ENCODE measurements around the gene IFITM1. TPM values are rescaled to one million over a fixed set of nuclear protein-coding genes. Genes with fewer than 3 reads are reported as not detected.

The IFITM1 gene
- total and polyA plus RNA-seq, 2 donors (not counting 1 experiment from before 2014, with no cell fraction given) = 21.1 to 93.0 TPM

DNA sequence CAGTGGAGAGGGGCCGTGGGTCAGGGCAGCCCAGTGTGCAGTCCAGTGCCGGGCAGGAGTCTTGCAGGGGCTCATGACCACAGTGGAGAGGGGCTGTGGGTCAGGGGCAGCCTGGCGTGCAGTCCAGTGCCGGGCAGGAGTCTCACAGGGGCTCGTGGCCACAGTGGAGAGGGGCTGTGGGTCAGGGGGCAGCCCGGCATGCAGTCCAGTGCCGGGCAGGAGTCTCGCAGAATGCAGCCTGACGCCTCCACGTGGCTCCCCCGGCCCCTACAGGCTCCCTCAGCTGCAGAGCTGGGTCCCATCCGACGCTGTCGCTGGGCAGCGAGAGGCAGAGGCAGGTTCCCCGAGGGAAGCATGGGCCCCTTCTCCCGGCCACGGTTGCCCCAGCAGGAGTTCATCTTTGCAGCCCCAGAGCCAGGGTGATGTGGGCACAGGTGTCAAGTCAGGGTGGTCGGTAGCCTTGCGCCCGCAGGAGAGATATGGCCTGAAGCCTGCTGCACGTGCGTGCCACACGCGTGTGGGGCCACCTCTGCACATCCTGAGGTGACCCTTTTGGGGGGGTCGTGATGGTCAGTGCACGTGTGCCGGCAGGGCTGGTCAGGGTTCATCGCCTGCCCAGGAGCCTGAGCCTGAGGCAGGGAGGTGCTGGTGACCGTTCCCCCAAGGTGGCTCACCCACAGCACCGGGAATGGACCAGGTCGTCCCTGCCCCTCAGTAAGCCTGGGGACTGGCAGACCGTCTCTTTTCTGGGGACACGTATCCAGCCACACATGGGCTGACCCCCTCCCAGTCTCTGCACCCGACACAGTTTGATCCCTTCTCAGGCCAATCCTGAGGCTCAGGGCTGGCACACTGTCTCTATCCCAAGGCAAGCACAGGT lies 17.4 kb upstream of the IFITM1 start:
- no peaks in the 10 kb centered on the region for H3K36me3 ChIP-seq (ENCODE audit: control insufficient read depth, insufficient read depth, low read length)
- no peaks in the 10 kb centered on the region for H4K20me1 ChIP-seq (ENCODE audit: control insufficient read depth, extremely low read depth, insufficient read depth, low read length)
- DNase-seq (ENCODE audit: low read depth in 2 of 2) = no peak
- peaks cover 8% of the 10 kb centered on the region for H3K27me3 ChIP-seq (ENCODE audit: control insufficient read depth, insufficient read depth, low read length)
- no peak overlapping the region for H2AFZ ChIP-seq (ENCODE audit: low read length)
- H3K4me2 ChIP-seq (ENCODE audit: extremely low read depth, insufficient read depth, low read length) = no peak overlapping the region
- H3K79me2 ChIP-seq (ENCODE audit: control insufficient read depth, insufficient read depth, low read length) = no peaks in the 10 kb centered on the region
- no peak for TF ChIP-seq EZH2 (IDR thresholded peaks at IDR 0.05; ENCODE audit: low read length, missing control alignments)
- TF ChIP-seq, protein P1, sequence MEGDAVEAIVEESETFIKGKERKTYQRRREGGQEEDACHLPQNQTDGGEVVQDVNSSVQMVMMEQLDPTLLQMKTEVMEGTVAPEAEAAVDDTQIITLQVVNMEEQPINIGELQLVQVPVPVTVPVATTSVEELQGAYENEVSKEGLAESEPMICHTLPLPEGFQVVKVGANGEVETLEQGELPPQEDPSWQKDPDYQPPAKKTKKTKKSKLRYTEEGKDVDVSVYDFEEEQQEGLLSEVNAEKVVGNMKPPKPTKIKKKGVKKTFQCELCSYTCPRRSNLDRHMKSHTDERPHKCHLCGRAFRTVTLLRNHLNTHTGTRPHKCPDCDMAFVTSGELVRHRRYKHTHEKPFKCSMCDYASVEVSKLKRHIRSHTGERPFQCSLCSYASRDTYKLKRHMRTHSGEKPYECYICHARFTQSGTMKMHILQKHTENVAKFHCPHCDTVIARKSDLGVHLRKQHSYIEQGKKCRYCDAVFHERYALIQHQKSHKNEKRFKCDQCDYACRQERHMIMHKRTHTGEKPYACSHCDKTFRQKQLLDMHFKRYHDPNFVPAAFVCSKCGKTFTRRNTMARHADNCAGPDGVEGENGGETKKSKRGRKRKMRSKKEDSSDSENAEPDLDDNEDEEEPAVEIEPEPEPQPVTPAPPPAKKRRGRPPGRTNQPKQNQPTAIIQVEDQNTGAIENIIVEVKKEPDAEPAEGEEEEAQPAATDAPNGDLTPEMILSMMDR (conservative IDR thresholded peaks at IDR 0.05 in 1 of 2, IDR thresholded peaks at IDR 0.05 in 1 of 2; ENCODE audit: low read depth in 1 of 2, low read length in 2 of 2) = no peak
- no peak overlapping the region for H3K27ac ChIP-seq (ENCODE audit: insufficient read depth, low read length)
- H3K9ac ChIP-seq (ENCODE audit: insufficient read depth, low read length) = no peak overlapping the region
- peaks cover 3% of the 10 kb centered on the region for H3K4me1 ChIP-seq (ENCODE audit: control insufficient read depth, extremely low read depth, insufficient read depth, low read length)
- H3K4me3 ChIP-seq (replicated peaks in 1 of 4; ENCODE audit: control extremely low read depth in 1 of 4, insufficient read depth in 1 of 4, low read depth in 3 of 4, low read length in 4 of 4) = no peak overlapping the region
- no peaks in the 10 kb centered on the region for H3K9me3 ChIP-seq (ENCODE audit: control insufficient read depth, insufficient read depth, low read depth, low read length)

DNA sequence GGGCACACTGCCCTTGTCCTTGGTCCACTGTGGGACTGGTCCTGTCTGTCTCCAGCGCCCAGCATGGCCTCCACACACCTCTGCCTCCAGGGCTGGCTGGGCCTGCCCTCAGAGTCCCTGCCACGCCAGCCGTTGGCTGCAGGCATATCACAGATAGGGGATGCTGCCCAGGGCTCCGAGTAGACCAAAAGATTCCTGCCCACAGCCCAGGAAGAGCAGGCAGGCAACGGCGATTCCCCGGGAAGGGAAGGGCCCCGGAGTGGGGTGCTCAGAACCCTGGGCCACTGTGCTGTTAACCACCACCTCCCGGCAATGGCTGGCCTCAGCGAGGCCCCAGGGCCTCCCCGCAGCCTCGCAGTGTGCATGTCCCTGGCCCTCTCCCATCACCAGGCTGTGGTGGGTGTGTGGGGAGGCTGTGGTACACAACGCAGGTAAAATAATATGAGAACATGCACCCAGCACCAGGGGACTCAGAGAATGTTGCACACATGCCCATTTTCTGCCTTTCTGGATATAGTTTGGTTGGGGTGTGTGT lies 16.7 kb upstream of the IFITM1 start:
- Histone ChIP-seq H3K4me3 (replicated peaks in 1 of 4; ENCODE audit: control extremely low read depth in 1 of 4, insufficient read depth in 1 of 4, low read depth in 3 of 4, low read length in 4 of 4) (no peak overlapping the region), H2AFZ (ENCODE audit: low read length) (no peak overlapping the region), H3K9ac (ENCODE audit: insufficient read depth, low read length) (no peak overlapping the region), H3K9me3 (ENCODE audit: control insufficient read depth, insufficient read depth, low read depth, low read length) (no peaks in the 10 kb centered on the region), H4K20me1 (ENCODE audit: control insufficient read depth, extremely low read depth, insufficient read depth, low read length) (no peaks in the 10 kb centered on the region), H3K4me2 (ENCODE audit: extremely low read depth, insufficient read depth, low read length) (no peak overlapping the region), H3K4me1 (ENCODE audit: control insufficient read depth, extremely low read depth, insufficient read depth, low read length) (peaks cover 3% of the 10 kb centered on the region), H3K79me2 (ENCODE audit: control insufficient read depth, insufficient read depth, low read length) (no peaks in the 10 kb centered on the region), H3K27me3 (ENCODE audit: control insufficient read depth, insufficient read depth, low read length) (peaks cover 8% of the 10 kb centered on the region), H3K36me3 (ENCODE audit: control insufficient read depth, insufficient read depth, low read length) (no peaks in the 10 kb centered on the region), H3K27ac (ENCODE audit: insufficient read depth, low read length) (no peak overlapping the region)
- no peak for TF ChIP-seq EZH2 (IDR thresholded peaks at IDR 0.05; ENCODE audit: low read length, missing control alignments)
- TF ChIP-seq, protein P1 (conservative IDR thresholded peaks at IDR 0.05 in 1 of 2, IDR thresholded peaks at IDR 0.05 in 1 of 2; ENCODE audit: low read depth in 1 of 2, low read length in 2 of 2) = no peak
- no peak for DNase-seq (ENCODE audit: low read depth in 2 of 2)

DNA sequence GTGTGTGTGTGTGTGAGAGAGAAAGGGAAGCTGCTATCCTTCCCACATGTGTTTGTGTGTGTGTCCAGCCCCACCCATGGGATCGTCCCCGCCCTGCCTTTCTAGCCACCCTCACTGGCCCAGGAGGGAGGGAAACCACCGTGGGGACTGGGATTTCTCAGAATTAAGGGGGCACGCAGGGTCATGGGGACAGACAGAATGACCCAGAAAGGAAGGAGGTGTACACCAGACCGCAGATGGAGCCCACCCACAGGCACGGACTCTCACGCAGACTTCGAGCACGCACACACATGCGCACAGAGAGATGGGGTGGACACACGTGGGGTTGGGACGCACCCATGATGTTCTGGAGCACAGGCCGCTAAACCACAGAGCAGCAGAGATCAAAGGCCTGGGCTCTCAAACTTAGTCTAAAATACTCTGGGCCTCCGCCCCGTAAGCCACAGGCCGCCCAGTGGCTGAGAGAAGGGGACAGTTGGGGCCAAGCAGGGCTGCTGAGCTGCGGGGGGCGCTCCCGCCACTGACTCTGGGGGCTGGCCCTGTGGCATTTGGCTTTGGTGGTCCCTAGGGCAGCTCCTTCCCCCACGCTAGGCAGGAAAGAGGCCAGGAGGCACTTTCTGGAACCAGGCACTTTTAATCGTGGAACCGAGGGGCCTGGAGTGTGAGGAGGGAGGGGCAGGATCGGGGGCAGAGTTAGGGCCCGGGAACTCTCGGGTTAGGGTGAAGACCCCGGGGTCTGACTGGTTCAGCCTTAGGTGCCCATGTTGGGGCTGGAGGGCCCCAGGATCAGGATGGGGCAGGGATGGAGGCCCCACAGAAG lies 16.0 kb upstream of the IFITM1 start:
- H3K9me3 ChIP-seq (ENCODE audit: control insufficient read depth, insufficient read depth, low read depth, low read length) = no peaks in the 10 kb centered on the region
- DNase-seq (ENCODE audit: low read depth in 2 of 2) = no peak
- H3K4me1 ChIP-seq (ENCODE audit: control insufficient read depth, extremely low read depth, insufficient read depth, low read length) = peaks cover 3% of the 10 kb centered on the region
- H3K4me2 ChIP-seq (ENCODE audit: extremely low read depth, insufficient read depth, low read length) = no peak overlapping the region
- peaks cover 8% of the 10 kb centered on the region for H3K27me3 ChIP-seq (ENCODE audit: control insufficient read depth, insufficient read depth, low read length)
- no peaks in the 10 kb centered on the region for H4K20me1 ChIP-seq (ENCODE audit: control insufficient read depth, extremely low read depth, insufficient read depth, low read length)
- H3K27ac ChIP-seq (ENCODE audit: insufficient read depth, low read length) = no peak overlapping the region
- no peak overlapping the region for H3K4me3 ChIP-seq (replicated peaks in 1 of 4; ENCODE audit: control extremely low read depth in 1 of 4, insufficient read depth in 1 of 4, low read depth in 3 of 4, low read length in 4 of 4)
- H3K79me2 ChIP-seq (ENCODE audit: control insufficient read depth, insufficient read depth, low read length) = no peaks in the 10 kb centered on the region
- H3K36me3 ChIP-seq (ENCODE audit: control insufficient read depth, insufficient read depth, low read length) = no peaks in the 10 kb centered on the region
- TF ChIP-seq EZH2 (IDR thresholded peaks at IDR 0.05; ENCODE audit: low read length, missing control alignments) = no peak
- TF ChIP-seq, protein P1 (conservative IDR thresholded peaks at IDR 0.05 in 1 of 2, IDR thresholded peaks at IDR 0.05 in 1 of 2; ENCODE audit: low read depth in 1 of 2, low read length in 2 of 2) = no peak
- no peak overlapping the region for H2AFZ ChIP-seq (ENCODE audit: low read length)
- no peak overlapping the region for H3K9ac ChIP-seq (ENCODE audit: insufficient read depth, low read length)

Data from fibroblast of lung (primary cell).